H7 (cell line): ENCODE measurements around the gene ARSG. TPM values are rescaled to one million over a fixed set of nuclear protein-coding genes. Genes with fewer than 3 reads are reported as not detected.
A peak's percentile ranks its signal among the peaks of the same experiment; 100 is the strongest.
"Not testable (repeated sequence)": the region's sequence is repeated elsewhere in the genome, so short reads cannot be mapped to it uniquely, and the experiment has no call there.

Experiments
- DNase-seq: peaks from one replicate; pipeline ENCODE4 v3.0.0; 2012
- H3K27me3 ChIP-seq: 2 replicates; pipeline ENCODE4 v1.6.0; 2011; ENCODE audit warnings: mild to moderate bottlenecking, low read length; ENCODE audit not compliant: control insufficient read depth, insufficient read depth
- H3K36me3 ChIP-seq: replicated peaks from 2 replicates; pipeline ENCODE4 v1.5.1; 2011; ENCODE audit warnings: low read length; ENCODE audit not compliant: control insufficient read depth, insufficient read depth
- H3K4me3 ChIP-seq: 2 replicates; pipeline ENCODE4 v1.5.1; 2011; ENCODE audit warnings: low read depth, mild to moderate bottlenecking, control low read depth, low read length, moderate library complexity; ENCODE audit not compliant: insufficient read depth
- total RNA-seq: library from RNA; depleted of rRNA; stranded (reverse); fragments of >200 nt; shearing (Covaris generic); gene quantifications from 2 replicates; pipeline ENCODE4 v1.2.3, GENCODE V29; 2014; rRNA removed

ARSG gene
- total RNA-seq: 15.7 and 18.8 TPM in 2 replicates

DNA sequence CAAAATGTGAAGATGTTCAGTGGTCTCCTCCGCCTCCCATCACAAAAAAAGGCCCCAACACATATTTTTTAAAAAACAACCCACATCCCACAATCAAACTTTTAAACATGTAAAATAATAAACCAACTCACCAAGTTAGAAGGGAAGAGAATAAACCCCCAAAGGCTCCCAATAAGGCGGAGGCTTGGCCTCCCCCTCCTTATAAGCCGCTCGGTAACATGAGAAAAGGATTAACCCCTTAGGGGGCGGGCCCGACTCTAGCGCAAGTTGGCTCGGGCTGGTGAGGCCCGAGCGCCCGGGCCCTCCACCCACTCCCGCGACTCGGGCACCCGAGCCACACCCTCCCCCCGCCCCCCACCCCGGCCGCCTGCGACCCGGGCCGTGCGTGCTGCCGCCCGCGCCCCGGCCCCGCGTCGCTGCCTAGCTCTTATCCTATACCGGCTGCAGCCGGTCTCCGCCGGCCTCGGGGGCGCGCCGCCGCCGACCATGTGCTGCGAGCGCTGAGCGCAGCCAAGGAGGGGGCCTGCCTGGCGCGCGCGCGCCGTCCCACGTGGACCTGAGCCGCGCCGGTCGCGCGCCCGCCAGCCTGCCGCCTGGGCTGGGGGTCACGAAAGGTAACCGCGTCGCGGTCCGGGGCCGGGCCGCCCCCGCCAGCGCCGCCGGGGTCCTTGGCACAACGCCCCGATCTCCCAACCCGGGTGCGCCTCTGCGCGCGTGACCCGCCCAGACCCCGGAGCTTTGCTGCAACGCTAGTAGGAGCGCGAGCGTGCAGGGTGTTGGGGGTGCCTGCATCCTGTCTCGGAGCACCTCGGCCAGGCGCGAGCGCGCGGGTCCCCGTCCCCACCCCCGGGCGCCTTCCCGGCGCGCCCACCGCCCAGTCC, at the start of gene ARSG, which contains the start of gene SLC16A6:
ARSG (plus strand) TSS at position 541 of the 881 bp plus-strand sequence. CDS start 15,999 bp downstream, outside the sequence.
SLC16A6 (minus strand) TSS at position 173 of the 881 bp plus-strand sequence. CDS start 12,807 bp downstream, outside the sequence.
- peak within 1 kb of the TSS; percentile 73 for H3K4me3 ChIP-seq
- H3K27me3 ChIP-seq: peaks cover 26% of the 10 kb centered on the region
- DNase-seq: peak; percentile 95
- no peaks in the 10 kb centered on the region for H3K36me3 ChIP-seq

DNA sequence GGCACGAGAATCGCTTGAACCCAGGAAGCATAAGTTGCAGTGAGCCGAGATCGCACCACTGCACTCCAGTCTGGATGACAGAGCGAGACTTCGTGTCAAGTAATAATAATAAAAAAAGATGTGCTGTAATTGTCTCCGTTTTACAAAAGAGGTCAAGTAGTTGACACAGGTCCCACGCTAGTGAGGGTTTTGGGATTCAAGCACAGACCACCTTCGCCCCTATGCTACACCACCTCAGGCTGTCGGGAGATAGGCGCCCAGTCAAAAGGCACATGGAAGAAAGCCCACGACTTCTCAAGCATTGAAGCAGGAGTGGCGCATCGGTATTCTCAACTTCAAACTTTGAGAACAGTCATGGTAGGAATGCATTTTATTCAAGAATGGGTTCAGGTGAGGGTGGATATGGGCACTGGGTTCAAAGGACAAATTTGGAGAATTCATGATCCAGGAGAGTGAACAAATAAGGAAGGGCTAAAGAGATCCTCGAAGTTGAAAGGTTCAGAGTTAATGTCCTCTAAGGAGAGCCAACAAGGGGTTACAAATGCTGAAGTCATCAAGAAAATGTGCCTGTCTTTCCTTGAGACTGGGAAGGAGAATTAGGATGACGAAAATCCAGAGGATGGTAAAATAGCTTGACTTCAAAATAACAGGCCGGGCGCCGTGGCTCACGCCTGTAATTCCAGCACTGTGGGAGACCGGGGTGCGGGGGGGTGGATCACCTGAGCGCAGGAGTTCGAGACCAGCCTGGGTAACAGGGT, 44.8 kb upstream of the ARSG start:
- DNase-seq: no peak
- H3K36me3 ChIP-seq: no peaks in the 10 kb centered on the region; the same call in 1 of the 2 replicates
- H3K27me3 ChIP-seq: no peaks in the 10 kb centered on the region
- H3K4me3 ChIP-seq: no peak overlapping the region

DNA sequence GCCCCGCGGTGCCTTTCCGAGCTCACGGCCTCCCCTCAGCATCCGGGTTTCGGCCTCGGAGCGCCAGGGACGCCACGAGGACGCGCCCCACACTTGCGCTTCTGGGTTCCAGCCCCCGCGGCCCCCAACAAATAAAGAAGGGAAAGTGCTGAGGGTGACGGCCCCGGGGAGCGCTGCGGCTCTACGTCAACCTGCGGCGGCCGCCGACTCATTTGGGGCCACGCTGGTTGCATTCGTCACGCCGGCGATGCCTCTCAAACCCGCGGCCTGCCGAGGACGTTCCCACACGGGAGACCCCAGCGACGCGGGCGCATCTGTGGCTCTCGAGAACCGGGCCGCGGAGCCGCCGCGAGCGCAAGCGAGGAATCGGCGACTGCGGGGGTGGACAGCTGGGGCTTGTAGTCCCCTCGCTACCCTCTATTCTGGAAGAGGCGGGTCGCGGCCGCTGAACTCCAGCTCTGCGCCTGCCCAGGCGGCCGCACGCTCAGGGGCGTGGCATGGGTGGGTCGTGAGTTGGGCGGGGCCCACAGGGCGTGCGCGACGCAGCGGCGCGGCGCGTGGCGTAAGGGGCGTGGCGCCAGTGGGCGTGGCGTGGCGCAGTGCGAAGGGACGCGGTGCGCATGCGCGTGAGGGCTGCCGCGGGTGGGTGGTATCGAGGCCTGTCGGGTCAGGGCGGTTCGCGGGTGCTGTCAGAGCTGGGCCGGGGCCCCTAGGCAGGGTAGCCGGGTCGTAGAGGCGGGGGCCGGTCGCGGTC, 43.7 kb upstream of the ARSG start, which contains the start of gene AMZ2:
AMZ2 (plus strand) TSS at position 599 of the 754 bp plus-strand sequence. CDS start 2,145 bp downstream, outside the sequence.
- H3K27me3 ChIP-seq: no peaks in the 10 kb centered on the region
- peak within 1 kb of the TSS; percentile 91 for H3K4me3 ChIP-seq
- H3K36me3 ChIP-seq: peaks cover 1% of the 10 kb centered on the region
- peak; percentile 97 for DNase-seq

DNA sequence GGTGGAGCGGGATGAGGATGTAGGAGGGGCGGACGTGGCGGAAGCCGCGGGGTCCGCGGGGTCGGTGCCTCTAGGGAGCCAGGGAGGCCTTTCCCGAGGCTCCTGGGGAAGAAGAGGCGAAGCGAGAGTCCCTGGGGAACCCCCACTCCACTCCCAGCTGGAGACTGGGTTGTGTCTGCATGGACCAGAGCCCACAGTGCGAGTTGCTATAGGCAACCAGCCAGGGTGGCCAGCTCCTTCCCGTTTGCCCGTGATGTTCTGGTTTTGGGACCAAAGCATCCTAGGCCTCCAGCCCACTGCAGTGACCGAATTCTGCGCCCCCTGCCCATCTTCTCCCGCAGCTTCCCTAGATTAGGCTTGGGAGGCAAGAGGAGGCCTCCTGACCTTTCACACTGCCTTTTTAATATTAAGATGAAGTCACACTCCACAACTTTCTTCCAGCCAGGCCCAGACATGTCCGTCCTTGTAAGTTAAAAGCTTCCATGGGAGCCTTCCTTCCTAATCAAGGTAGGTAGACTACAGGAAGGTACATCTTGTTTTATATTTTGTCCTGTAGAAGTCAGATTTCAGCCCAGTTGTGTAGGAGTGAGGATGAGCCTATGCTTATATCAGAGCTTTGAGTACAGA, 43.0 kb upstream of the ARSG start:
- H3K27me3 ChIP-seq: no peaks in the 10 kb centered on the region
- peak overlapping the region; percentile 91 for H3K4me3 ChIP-seq
- DNase-seq: no peak
- peaks cover 2% of the 10 kb centered on the region for H3K36me3 ChIP-seq

DNA sequence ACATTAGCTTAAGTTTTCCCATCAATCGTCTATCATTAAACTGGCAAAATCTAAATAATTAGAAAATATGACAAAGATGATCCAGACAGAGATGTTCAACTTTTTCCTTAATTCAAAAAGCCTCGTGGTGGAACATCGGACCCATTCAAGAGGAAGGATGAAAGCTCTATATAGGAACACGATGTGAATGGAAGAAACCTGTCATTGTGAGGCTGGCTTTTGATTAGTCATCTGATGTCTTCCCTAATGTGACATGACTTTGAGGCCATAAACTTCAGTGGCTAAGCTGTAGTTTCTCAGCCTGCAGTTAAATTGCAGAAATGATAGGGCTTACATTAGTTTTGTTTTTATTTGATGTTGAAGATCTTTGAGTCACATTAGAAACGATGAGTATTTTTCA, 42.4 kb upstream of the ARSG start:
- no peaks in the 10 kb centered on the region for H3K27me3 ChIP-seq
- no peak overlapping the region for H3K4me3 ChIP-seq
- DNase-seq: no peak
- peaks cover 2% of the 10 kb centered on the region for H3K36me3 ChIP-seq

DNA sequence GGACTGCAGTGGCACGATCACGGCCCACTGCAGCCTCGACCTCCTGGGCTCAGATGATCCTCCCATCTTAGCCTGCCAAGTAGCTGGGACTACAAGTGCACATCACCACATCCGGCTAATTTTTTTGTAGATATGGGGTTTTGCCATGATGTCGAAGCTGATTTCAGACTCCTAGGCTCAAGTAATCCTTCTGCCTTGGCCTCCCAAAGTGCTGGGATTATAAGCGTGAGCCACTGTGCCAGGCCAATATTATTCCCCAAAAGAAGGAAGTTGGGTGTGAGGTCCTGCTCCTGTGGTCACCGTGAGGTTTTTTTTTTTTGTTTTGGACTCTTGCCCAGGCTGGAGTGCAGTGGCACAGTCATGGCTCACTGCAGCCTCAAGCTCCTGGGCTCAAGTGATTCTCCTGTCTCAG, 41.9 kb upstream of the ARSG start:
- DNase-seq: no peak
- Histone ChIP-seq H3K27me3 (no peaks in the 10 kb centered on the region), H3K36me3 (peaks cover 4% of the 10 kb centered on the region), H3K4me3 (no peak overlapping the region)

GRCh38 chr17:68253426-68253825, 37.9 kb upstream of the ARSG start:
- H3K36me3 ChIP-seq, H3K27me3 ChIP-seq, DNase-seq, H3K4me3 ChIP-seq: not testable (repeated sequence)

GRCh38 chr17:68255151-68255550, 36.1 kb upstream of the ARSG start:
- DNase-seq: no peak
- Histone ChIP-seq H3K36me3 (peaks cover 10% of the 10 kb centered on the region), H3K27me3 (no peaks in the 10 kb centered on the region), H3K4me3 (no peak overlapping the region)

- no peaks in the 10 kb centered on the region for H3K27me3 ChIP-seq
- no peak for DNase-seq
- no peak overlapping the region for H3K4me3 ChIP-seq
- peaks cover 10% of the 10 kb centered on the region for H3K36me3 ChIP-seq
Observed at GRCh38 chr17:68255731-68256538, 35.4 kb upstream of the ARSG start.

DNA sequence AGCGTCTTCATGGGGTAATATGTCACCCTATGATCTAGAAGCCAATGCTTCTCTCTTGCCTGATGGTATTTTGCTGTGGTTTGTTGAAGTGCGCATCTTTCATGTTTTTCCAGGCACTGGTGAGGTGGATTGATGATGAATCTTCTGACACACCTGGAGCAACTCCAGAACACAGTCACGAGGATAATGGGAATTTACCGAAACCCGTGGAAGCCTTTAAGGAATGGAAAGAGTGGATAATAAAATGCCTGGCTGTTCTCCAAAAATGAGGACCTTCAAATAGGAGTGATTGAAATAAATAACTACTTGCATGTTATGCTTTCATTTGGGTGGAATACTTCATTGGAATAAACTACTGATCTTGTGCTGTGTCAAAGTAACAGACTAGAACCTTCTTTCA, 34.6 kb upstream of the ARSG start:
- not testable (repeated sequence) for H3K27me3 ChIP-seq, H3K36me3 ChIP-seq, DNase-seq, H3K4me3 ChIP-seq

- no peak overlapping the region for H3K4me3 ChIP-seq
- no peaks in the 10 kb centered on the region for H3K27me3 ChIP-seq
- H3K36me3 ChIP-seq: peaks cover 8% of the 10 kb centered on the region
- no peak for DNase-seq
Observed at GRCh38 chr17:68257934-68258333, 33.4 kb upstream of the ARSG start.

DNA sequence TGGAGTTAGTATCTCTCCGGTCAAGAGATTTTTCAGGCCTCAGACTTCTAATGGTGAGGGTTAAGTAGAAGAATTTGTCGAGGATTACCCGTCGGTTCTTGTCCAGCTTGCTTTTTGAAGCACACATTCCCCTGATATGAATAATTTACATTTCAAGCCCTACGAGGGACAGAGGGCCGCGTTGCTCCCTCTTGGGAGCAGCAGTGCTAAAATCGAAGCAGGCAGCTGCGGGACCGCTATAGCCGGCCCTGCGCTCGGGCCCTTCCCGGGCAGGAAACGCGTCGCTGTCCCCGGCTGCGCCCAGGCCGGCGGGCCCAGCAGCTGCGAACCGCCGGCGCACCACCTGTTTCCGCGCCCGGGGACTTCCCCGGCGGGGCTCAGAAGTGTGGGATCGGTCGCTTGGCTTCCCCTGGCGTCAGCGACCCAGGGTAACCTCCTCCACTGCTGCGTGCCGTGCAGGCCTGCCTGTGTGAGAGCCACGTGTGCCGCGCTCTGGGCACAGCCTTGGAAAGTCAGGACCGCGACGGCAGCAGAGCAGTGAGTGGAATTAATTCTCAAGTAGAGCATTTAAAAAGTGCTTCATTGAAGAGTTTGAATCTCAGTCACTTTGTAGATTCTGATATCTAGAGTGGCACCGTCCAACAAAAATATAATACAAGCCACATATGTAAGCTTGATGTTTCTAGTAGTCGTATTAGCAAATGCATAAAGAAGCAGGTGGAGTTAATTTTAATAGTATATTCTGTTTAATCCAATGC, 32.2 kb upstream of the ARSG start:
- not testable (repeated sequence) for H3K27me3 ChIP-seq, H3K36me3 ChIP-seq
- peak; percentile 68 for DNase-seq
- H3K4me3 ChIP-seq: peak overlapping the region; percentile 14; the same call in 1 of the 2 replicates

DNA sequence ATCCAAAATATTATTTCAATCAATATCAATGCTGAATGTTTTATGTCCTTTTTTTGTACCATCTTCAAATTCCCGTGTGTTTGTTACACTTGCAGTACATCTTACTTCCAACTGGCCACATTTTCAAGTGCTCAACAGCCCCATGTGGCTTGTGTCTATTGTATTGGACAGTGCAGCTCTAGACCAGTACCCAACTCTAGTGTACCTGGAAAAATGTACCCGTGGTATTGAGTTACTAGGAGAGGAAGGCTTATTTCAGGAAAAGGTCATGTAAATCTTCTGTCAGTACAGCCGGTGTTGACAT, 31.7 kb upstream of the ARSG start:
- not testable (repeated sequence) for DNase-seq, H3K4me3 ChIP-seq

More for the DNA sequence above, 31.7 kb upstream of the ARSG start:
- not testable (repeated sequence) for H3K27me3 ChIP-seq, H3K36me3 ChIP-seq
